HepG2 (cell line): ENCODE measurements around the gene TEAD1. TPM values are rescaled to one million over a fixed set of nuclear protein-coding genes. Genes with fewer than 3 reads are reported as not detected.

ENCODE experiments used
- AHR ChIP-seq: IDR thresholded peaks from 2 replicates; pipeline ENCODE4 v1.6.1; 2018; ENCODE audit warnings: missing genetic modification reagents, missing compliant biosample characterization
- BRD4 ChIP-seq: sonication (generic); formaldehyde crosslinking; IDR thresholded peaks from 2 replicates; pipeline ENCODE4 v1.4.0; 2020; ENCODE audit warnings: missing genetic modification reagents
- CHD2 ChIP-seq: IDR thresholded peaks from 2 replicates; pipeline ENCODE4 v1.6.1; 2011; ENCODE audit warnings: low read depth, low read length, improper control_type of control experiment
- E2F1 ChIP-seq: sonication (generic); formaldehyde crosslinking; IDR thresholded peaks from 2 replicates; pipeline ENCODE4 v1.5.0; 2020; ENCODE audit warnings: missing genetic modification reagents
- EZH2 ChIP-seq: conservative IDR thresholded peaks from 2 replicates; pipeline ENCODE4 v1.6.1; 2012; ENCODE audit warnings: mild to moderate bottlenecking, low read depth, low read length, moderate library complexity
- FOXM1 ChIP-seq: sonication (generic); formaldehyde crosslinking; IDR thresholded peaks from 2 replicates; pipeline ENCODE4 v1.5.0; 2020; ENCODE audit warnings: missing genetic modification reagents
- HDAC2 ChIP-seq: sonication (generic); formaldehyde crosslinking; IDR thresholded peaks from 2 replicates; pipeline ENCODE4 v1.4.0; 2020; ENCODE audit warnings: missing genetic modification reagents
- JUN ChIP-seq: sonication (generic); formaldehyde crosslinking; IDR thresholded peaks from 2 replicates; pipeline ENCODE4 v1.4.0; 2020; ENCODE audit warnings: mild to moderate bottlenecking, missing genetic modification reagents
- JUND ChIP-seq: sonication (generic); formaldehyde crosslinking; IDR thresholded peaks from 2 replicates; pipeline ENCODE4 v1.8.0; 2022; ENCODE audit warnings: mild to moderate bottlenecking, missing genetic modification reagents
- KDM4B ChIP-seq: sonication (generic); formaldehyde crosslinking; IDR thresholded peaks from 2 replicates; pipeline ENCODE4 v1.4.0; 2020; ENCODE audit warnings: missing genetic modification reagents
- MAF1 ChIP-seq: sonication (generic); formaldehyde crosslinking; IDR thresholded peaks from 2 replicates; pipeline ENCODE4 v1.5.0; 2020; ENCODE audit warnings: missing genetic modification reagents, borderline replicate concordance
- MXI1 ChIP-seq: IDR thresholded peaks from 3 replicates; pipeline ENCODE4 v1.6.1; 2012; ENCODE audit warnings: low read depth, low read length, inconsistent platforms, borderline replicate concordance
- NFRKB ChIP-seq: fragments of 450-650 bp; IDR thresholded peaks from 2 replicates; pipeline ENCODE4 v1.6.1; 2017
- PCBP2 ChIP-seq: fragments of 200-400 bp; formaldehyde crosslinking; optimal IDR thresholded peaks from 2 replicates; pipeline ENCODE3; 2018; ENCODE audit warnings: low read length, low read depth; ENCODE audit not compliant: poor library complexity, severe bottlenecking
- PHF21A ChIP-seq: sonication (generic); formaldehyde crosslinking; IDR thresholded peaks from 2 replicates; pipeline ENCODE4 v1.5.0; 2020; ENCODE audit warnings: mild to moderate bottlenecking, missing genetic modification reagents
- PHF8 ChIP-seq: sonication (generic); formaldehyde crosslinking; IDR thresholded peaks from 2 replicates; pipeline ENCODE4 v1.5.0; 2020; ENCODE audit warnings: missing genetic modification reagents
- PRMT3 ChIP-seq: sonication (generic); formaldehyde crosslinking; IDR thresholded peaks from 2 replicates; pipeline ENCODE4 v1.8.1; 2022; ENCODE audit warnings: low read depth, mild to moderate bottlenecking, moderate library complexity, missing genetic modification reagents, borderline replicate concordance
- SALL1 ChIP-seq: sonication (generic); formaldehyde crosslinking; IDR thresholded peaks from 2 replicates; pipeline ENCODE4 v1.8.0; 2022; ENCODE audit warnings: mild to moderate bottlenecking, missing genetic modification reagents
- TBX3 ChIP-seq: fragments of 450-650 bp; IDR thresholded peaks from 2 replicates; pipeline ENCODE4 v1.6.1; 2017; ENCODE audit warnings: antibody characterized with exemption, mild to moderate bottlenecking, inconsistent platforms, borderline replicate concordance
- TCF7 ChIP-seq: sonication (generic); IDR thresholded peaks from 2 replicates; pipeline ENCODE4 v1.6.1; 2016; ENCODE audit warnings: antibody characterized with exemption, low read depth
- ZMYM4 ChIP-seq: sonication (generic); formaldehyde crosslinking; IDR thresholded peaks from 2 replicates; pipeline ENCODE4 v1.8.1; 2023; ENCODE audit warnings: mild to moderate bottlenecking, missing genetic modification reagents
- ZNF614 ChIP-seq: IDR thresholded peaks from 2 replicates; pipeline ENCODE4 v1.6.1; 2018; ENCODE audit warnings: missing biosample characterization, missing genetic modification reagents, inconsistent platforms, borderline replicate concordance
- ZNF652 ChIP-seq: IDR thresholded peaks from 2 replicates; pipeline ENCODE4 v1.6.1; 2016; ENCODE audit warnings: low read depth, borderline replicate concordance
- ZNF709 ChIP-seq: sonication (generic); formaldehyde crosslinking; IDR thresholded peaks from 2 replicates; pipeline ENCODE4 v1.5.0; 2020; ENCODE audit warnings: mild to moderate bottlenecking, missing genetic modification reagents
- ZZZ3 ChIP-seq: sonication (generic); formaldehyde crosslinking; IDR thresholded peaks from 2 replicates; pipeline ENCODE4 v1.4.0; 2020; ENCODE audit warnings: missing genetic modification reagents, mild to moderate bottlenecking, borderline replicate concordance
- polyA plus RNA-seq, 8 experiments: library from polyadenylated mRNA; depleted of rRNA in 3 of 8; stranded (reverse) in 7 of 8; unstranded in 1 of 8; fragments of >200 nt; fragmentation: Illumina TruSeq in 4 of 8; extraction: Trizol in 4 of 8; gene quantifications; 2 replicates each; pipeline versions ENCODE4 v1.2.1 to v1.2.3, GENCODE V29; 2011 to 2016; ENCODE audit warnings: low read depth in 4 of 8, missing spikeins in 1 of 8, mixed read lengths in 1 of 8; ENCODE audit not compliant: insufficient read depth in 1 of 8
- total RNA-seq, 5 experiments: library from RNA; depleted of rRNA; stranded (reverse); fragments of >200 nt; fragmentation: Illumina TruSeq; extraction: Trizol; gene quantifications; 2 replicates each; pipeline ENCODE4 v1.2.3, GENCODE V29; 2016; ENCODE audit warnings: low read depth in 1 of 5
- TF ChIP-seq, protein P1 (sequence below): IDR thresholded peaks from 2 replicates; pipeline ENCODE4 v1.6.1; 2016; ENCODE audit warnings: low read depth, borderline replicate concordance
- TF ChIP-seq, protein P2 (sequence below): IDR thresholded peaks from 2 replicates; pipeline ENCODE4 v1.6.1; 2016; ENCODE audit warnings: missing biosample characterization, missing genetic modification reagents, low read depth
- TF ChIP-seq, protein P3 (sequence below): sonication (generic); formaldehyde crosslinking; IDR thresholded peaks from 2 replicates; pipeline ENCODE4 v1.4.0; 2020; ENCODE audit warnings: missing genetic modification reagents

Gene TEAD1
- total and polyA plus RNA-seq, 2 of the 13 experiments (the other 11 are each of a cell fraction or from before 2014, with no cell fraction given) = 20.1 to 30.5 TPM

DNA sequence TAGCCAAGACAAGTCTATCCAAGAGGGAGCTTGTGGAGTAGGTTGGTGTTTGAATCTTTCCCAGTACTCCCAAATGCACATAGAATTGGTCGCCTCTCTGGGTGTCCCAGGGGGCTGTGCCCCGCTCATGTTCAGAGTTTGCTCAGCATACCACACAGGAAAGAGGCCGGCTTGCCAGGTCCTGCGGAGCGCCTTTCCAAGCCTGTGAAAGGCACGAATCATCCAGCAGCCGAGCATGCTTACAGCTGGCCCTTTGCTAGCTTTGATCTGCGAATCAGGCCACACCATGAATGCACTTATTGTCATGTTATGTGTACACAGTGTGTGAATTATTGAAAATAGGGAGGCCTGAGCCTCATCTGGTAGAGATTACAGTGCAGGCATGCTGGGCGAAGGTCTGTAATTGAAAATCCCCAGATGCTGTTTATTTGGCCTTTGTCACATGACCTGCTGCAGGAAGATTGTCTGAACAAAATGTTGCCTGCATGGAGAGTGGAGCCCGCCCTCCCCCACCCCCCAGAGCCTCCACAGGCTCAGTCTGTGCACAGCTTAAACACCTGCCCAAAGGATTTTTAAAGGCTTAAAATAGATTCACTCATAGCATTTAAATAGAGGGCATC, 171.6 kb downstream of the TEAD1 start (continued):
- no peak; the same call in 1 of the 2 replicates for TF ChIP-seq PRMT3
- TF ChIP-seq TCF7 = peak; percentile 93
- TF ChIP-seq JUN (CRISPR knock-in tag) = no peak
- no peak for TF ChIP-seq NFRKB
- TF ChIP-seq PHF21A (CRISPR knock-in tag) = peak; percentile 93
- TF ChIP-seq HDAC2 = peak; percentile 97
- TF ChIP-seq ZZZ3 (CRISPR knock-in tag) = no peak
- TF ChIP-seq FOXM1 (CRISPR knock-in tag) = no peak
- TF ChIP-seq MAF1 (CRISPR knock-in tag) = 0 out of 2 replicates have a peak, but pooled peaks have one; percentile 64
- TF ChIP-seq ZNF709 = 0 out of 2 replicates have a peak, but pooled peaks have one; percentile 52
- no peak for TF ChIP-seq ZNF652 (CRISPR knock-in tag)
- TF ChIP-seq EZH2 = no peak
- TF ChIP-seq, protein P1, sequence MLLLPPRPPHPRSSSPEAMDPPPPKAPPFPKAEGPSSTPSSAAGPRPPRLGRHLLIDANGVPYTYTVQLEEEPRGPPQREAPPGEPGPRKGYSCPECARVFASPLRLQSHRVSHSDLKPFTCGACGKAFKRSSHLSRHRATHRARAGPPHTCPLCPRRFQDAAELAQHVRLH (CRISPR knock-in tag) = peak; percentile 80; the same call in 1 of the 2 replicates
- TF ChIP-seq BRD4 (CRISPR knock-in tag) = peak; percentile 89
- peak; percentile 72; the same call in 1 of the 2 replicates for TF ChIP-seq JUND
- TF ChIP-seq E2F1 = no peak
- peak; percentile 76; the same call in 1 of the 2 replicates for TF ChIP-seq KDM4B
- TF ChIP-seq PCBP2 = no peak
- peak; percentile 99 for TF ChIP-seq SALL1
- no peak; the same call in 1 of the 2 replicates for TF ChIP-seq AHR (CRISPR knock-in tag)
- TF ChIP-seq, protein P2, sequence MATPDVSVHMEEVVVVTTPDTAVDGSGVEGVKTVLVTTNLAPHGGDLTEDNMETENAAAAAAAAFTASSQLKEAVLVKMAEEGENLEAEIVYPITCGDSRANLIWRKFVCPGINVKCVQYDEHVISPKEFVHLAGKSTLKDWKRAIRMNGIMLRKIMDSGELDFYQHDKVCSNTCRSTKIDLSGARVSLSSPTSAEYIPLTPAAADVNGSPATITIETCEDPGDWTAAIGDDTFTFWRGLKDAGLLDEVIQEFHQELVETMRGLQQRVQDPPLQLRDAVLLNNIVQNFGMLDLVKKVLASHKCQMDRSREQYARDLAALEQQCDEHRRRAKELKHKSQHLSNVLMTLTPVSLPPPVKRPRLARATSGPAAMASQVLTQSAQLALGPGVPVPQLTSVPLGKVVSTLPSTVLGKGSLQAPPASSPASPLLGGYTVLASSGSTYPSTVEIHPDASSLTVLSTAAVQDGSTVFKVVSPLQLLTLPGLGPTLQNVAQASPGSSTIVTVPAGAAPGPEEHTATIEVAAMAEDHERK (CRISPR knock-in tag) = 0 out of 2 replicates have a peak, but pooled peaks have one; percentile 29
- peak; percentile 59 for TF ChIP-seq ZNF614 (CRISPR knock-in tag)
- peak; percentile 63; the same call in 1 of the 3 replicates for TF ChIP-seq MXI1
- TF ChIP-seq PHF8 (CRISPR knock-in tag) = peak; percentile 54
- no peak for TF ChIP-seq CHD2
- TF ChIP-seq, protein P3, sequence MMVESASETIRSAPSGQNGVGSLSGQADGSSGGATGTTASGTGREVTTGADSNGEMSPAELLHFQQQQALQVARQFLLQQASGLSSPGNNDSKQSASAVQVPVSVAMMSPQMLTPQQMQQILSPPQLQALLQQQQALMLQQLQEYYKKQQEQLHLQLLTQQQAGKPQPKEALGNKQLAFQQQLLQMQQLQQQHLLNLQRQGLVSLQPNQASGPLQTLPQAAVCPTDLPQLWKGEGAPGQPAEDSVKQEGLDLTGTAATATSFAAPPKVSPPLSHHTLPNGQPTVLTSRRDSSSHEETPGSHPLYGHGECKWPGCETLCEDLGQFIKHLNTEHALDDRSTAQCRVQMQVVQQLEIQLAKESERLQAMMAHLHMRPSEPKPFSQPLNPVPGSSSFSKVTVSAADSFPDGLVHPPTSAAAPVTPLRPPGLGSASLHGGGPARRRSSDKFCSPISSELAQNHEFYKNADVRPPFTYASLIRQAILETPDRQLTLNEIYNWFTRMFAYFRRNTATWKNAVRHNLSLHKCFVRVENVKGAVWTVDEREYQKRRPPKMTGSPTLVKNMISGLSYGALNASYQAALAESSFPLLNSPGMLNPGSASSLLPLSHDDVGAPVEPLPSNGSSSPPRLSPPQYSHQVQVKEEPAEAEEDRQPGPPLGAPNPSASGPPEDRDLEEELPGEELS (CRISPR knock-in tag) = peak; percentile 97
- TF ChIP-seq ZMYM4 (CRISPR knock-in tag) = peak; percentile 93
- TF ChIP-seq TBX3 = peak; percentile 81; the same call in 1 of the 2 replicates
